Fibroblast of peridontal ligament (primary cell): Measurements from ENCODE around the gene CDH22.
A peak's percentile ranks its signal among the peaks of the same experiment; 100 is the strongest.

Experiments used
- DNase-seq: peaks from one replicate; pipeline ENCODE4 v3.0.0-alpha.2; 2010; ENCODE audit errors: extremely low read depth

The CDH22 gene

GRCh38 chr20:46216770-46217464 lies 91.4 kb downstream of the CDH22 start:
- DNase-seq, result no peak

GRCh38 chr20:46215913-46216707 lies 92.2 kb downstream of the CDH22 start:
- peak; percentile 7 for DNase-seq

DNA sequence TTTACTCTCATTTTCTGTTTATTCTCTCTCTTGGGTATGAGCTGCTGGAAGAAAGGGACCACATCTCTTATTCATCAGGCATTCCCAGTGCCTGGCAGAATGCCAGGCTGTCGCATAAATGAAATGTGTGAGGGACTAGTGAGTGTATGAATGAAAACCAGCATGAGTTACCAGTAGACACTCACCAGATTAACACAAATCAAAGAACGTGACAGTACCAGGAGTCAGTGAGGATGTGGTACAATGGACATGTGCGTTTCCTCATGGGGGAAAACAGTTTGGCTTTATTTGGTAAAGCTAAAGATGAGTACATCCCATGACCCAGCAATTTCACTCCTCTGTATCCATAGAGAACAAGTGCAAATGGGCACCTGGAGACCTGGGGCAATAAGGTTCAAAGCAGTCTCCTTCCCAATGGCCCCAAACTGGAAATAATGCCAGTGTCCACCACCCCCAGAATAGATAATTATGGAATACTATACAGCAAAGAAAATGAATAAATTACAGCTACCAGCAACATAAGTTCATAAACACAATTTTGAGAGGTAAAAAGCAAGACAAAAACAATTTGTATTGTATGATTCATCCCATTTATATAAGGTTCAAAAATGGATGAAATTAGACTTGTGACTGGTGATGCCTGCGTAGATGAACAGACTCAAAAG lies 93.3 kb downstream of the CDH22 start:
- no peak for DNase-seq

DNA sequence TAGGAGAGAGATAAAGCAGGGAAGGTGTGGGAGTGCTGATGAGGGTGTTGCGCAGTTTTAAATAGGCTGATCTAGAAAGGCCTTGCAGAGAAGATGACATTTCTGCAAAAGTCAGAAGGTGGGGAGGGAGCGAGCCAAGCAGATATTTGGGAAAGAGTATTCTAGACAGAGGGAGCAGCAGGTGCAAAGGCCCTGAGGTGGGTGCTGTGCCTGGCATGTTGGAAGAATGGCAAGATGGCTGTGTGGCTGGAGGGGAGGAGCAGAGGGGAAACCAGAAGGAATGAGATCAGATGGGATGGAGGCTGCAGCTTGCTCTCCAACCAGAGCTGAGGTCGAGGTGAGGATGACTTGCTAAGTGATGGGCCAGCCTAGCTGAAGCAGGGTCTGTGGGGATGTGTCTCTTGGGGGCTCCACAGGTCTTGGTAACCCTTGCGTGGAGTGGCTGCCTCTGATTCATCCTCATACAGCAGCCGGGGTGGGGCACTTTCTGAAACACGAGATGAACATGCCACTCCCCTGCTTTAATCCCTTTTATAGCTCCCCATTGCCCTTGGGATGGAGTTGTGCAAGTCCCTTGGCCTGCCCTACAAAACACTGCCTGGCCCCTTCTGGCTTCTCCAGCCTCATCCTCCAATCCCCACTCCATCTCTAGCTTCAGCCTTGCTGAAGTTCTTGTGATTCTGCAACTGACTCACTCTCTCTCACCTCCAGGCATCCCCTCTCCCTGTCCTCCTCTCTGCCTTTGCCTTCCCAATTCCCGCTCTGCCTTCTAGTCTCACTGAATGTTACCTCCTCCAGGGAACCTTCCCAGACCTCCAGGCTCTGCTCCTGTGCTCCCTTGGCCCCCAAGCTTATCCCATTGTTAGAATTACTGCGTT lies 94.1 kb downstream of the CDH22 start:
- peak; percentile 35 for DNase-seq

DNA sequence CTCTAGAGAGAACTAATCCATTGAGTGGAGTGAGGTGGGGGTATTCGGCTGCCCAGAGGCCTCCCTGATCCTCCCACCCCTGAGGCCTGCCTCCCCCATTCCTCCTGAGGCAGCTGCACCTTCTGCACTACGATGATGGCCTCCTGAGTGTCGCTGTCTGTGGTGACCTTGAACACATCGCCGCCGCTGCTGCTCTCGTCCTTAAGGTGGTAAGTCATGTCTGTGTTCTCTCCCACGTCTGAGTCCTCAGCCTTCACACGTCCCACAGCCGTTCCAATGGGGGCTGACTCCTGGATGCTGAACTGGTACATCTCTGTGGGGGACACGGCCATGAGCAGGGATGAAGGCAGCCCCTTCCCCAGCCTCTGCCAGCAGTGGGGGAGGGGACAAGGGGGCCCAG lies 95.4 kb downstream of the CDH22 start:
- no peak for DNase-seq

GRCh38 chr20:46212252-46212651 lies 96.0 kb downstream of the CDH22 start:
- no peak for DNase-seq

- no peak for DNase-seq
Measured at GRCh38 chr20:46211331-46211722, 97.0 kb downstream of the CDH22 start.

DNA sequence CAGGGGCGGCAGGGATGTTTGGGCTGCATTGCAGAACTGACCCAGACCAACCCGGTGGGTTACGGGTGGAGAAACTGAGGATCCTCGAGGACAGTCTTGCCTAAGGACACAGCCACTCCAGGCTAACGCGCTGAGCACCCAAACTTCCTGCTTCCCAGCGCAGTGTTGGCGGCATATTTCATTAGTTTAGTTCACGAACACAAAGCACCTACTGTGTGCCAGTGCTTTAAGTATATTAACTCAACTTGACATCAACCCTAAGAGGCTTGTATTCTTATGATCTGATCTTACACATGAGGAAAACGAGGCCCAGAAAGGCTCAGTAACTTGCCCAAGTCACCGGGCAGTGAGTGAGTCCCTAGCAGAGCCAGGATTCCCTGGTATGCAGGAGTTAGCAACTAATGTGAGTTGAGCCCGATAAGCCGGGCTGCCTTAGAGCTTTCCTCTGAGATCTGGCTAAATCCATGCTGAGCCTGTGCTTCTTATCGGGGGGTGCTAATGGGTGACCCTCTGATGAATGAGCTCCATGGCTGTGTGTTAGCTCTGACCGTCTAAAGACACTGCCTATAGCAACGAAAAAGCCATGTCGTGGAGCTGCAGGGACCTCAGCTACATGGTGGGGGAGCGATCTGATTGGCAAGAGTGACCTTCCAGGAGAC lies 97.5 kb downstream of the CDH22 start:
- no peak for DNase-seq

- no peak for DNase-seq
Measured at GRCh38 chr20:46209930-46210671, 98.2 kb downstream of the CDH22 start.

GRCh38 chr20:46207793-46208192 lies 100.5 kb downstream of the CDH22 start:
- no peak for DNase-seq

DNA sequence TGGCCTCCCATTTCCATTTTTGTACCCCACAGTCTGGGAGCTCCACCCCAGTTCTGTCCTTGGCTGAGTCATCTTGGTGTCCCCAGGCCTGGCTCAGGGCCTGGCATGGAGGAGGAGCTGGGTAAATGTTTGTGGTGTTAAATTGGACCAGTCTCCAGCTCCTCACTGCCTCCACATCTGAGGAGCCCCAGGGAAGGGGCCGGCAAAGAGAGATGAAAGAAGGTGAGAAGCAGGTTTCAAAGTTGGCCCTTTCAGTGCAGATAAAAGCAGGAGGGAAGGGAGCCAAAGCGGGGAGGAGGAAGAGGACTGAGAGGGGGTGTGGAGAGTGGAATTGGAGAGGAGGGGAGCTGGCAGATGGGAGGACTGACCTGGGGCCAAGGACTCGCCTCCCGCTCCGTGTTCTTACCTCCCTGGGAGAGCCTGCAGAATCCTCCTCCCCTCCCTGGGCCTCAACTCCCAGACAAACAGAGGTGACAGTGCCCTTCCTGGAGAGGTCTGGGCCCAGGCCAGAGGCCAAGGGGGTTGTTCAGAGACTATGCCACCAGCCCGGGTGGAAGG lies 101.2 kb downstream of the CDH22 start:
- no peak for DNase-seq

GRCh38 chr20:46206025-46206424 lies 102.3 kb downstream of the CDH22 start:
- peak; percentile 25 for DNase-seq

GRCh38 chr20:46205349-46205748 lies 102.9 kb downstream of the CDH22 start:
- DNase-seq, result no peak

GRCh38 chr20:46204594-46205186 lies 103.6 kb downstream of the CDH22 start:
- no peak for DNase-seq

GRCh38 chr20:46203510-46203837 lies 104.8 kb downstream of the CDH22 start:
- DNase-seq, result no peak

DNA sequence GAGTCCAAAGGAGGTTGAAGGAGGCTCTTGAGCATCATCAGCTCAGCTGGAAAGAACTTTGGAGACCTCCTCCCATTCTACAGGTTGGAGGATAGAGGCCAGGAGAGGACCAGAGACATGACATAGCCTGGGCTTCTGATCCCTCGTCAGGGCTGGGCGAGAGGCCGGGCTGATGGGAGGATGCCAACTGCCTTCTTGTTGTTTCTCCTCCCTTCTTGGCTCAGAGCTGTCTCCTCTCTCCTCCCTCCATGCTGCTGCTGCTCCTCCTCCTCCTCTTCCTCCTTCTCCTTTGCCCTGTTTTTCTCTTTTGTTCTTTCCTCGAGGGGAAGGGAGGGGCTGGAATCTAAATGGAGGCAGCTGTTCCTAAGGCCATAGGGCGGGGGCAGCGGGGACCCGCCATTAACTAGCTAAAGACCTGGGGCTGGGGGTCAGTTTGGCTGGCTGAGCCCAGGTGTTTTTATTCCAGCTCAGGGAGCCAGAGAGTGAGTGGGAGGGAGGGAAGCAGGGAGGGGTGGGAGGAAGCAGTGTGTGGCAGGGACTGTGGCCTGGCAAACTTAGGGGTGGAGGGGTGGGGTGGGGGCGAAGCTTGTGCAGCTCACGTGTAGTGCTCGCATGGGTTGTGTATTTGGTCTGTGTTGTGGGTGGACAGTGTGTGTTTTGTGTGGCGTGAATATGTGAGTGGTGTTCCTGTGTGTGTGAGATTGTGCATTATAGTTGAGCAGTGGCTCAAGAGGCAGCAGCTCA lies 105.4 kb downstream of the CDH22 start:
- peak; percentile 8 for DNase-seq

- no peak for DNase-seq
Measured at GRCh38 chr20:46200582-46201570, 107.4 kb downstream of the CDH22 start.

DNA sequence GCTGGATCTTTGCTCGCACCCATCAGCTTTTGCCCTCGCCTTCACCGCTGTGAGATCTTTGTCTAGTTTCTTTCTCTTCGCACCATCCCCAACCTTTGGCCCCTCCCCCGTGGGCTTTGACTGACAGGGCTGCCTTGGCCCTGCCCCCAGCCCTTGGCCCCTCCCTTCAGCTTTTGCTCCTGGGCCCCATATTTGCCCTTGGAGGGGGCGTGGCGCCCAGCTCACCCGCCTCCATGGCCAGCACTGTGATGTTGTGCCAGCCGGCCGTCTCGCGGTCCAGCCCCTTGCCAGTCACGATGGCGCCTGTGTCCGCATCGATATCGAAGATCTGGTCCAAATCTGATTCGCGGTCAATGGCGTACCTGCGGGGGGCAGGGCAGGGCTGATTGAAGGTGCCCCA lies 109.1 kb downstream of the CDH22 start:
- DNase-seq, result no peak
